KG1 (cell line): ENCODE measurements around the gene KCTD3.

ENCODE experiments used
- DNase-seq: peaks from one replicate; lab custom pipeline; 2025; lab: John Stamatoyannopoulos, UW

The KCTD3 gene

DNA sequence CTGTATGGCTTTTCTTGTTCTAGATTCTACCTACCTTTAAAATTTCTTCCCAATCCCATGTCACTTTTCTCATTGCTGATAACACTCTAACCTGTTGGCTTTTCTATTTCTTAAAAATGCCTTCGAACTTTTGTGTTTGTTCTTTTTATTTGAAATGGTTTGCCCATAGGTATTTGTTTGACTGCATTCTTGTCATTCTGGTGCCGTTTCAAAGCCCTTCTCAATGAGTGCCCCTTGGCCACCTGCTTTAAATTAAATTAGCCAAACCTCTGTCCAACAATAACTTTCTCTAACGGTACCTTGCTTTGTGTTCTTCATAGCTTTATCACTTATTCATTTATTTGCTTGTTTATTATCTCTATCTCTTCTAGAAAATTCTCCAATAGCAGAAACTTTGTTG is 38.9 kb downstream of the KCTD3 start:
- DNase-seq, result no peak

DNA sequence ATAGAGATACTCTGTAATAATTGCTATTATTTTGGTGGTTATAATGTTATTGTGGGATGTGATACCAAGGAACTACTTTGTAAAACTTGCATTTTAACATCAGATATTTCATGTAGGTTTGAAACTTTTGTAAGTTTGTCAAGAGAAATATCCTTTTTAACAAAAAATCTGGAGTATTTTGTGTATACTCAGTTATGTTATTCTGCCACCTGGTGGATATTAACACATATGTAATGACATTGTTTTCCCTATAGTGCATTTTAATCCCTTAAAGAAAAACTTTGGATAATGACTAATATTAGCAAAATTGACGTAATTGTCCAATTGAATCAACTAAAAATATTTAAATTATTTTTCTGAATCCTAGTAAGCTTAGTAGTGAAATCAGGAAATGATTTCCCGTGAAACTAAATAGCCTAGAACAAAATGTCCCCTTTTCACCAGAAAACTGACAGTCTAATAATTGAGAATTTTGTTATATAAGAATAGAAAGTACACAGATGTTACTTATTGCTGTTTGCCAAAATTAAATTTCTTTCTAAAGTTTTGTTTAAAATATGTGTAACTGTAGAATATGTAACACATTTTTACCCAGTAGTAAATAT is 39.6 kb downstream of the KCTD3 start:
- no peak for DNase-seq

DNA sequence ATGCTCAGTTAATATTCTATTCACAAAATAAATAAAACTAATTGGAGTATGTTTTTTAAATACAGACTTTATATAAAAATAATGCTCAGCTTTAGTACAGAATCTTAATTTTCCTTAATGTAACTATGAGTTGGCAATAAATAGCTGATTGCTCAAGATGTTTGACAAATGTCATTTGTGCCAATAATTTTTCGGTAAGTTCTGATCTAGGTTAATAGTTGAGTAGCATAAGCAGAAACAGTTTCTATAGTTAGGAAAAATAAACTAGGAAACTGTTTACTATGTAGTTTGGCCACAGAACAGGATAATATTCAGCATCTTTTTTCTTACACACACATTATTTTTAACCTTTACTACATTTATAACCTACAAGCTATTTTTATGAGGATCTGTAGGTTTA is 40.3 kb downstream of the KCTD3 start:
- no peak for DNase-seq

DNA sequence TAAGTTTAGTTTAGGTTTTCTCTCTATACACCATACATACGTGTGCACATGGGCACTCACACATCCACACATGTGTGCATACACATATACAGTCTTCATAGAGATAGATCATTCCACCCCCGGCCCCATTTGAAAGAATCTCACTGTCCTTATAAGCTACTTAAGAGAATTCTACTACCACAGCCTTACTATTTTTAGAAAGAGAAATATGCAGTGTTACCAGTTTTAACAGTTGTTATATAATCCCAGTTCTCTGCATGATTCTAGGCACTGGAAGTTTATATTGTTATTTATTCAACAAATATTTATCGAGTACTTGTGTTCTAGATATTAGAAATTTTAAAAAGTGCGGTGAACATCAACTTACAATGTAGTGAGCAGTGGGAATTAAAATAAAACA is 41.5 kb downstream of the KCTD3 start:
- no peak for DNase-seq

- DNase-seq, result no peak
Measured at GRCh38 chr1:215612391-215612790, 45.3 kb downstream of the KCTD3 start.

- no peak for DNase-seq
Measured at GRCh38 chr1:215617979-215618378, 50.9 kb downstream of the KCTD3 start.

DNA sequence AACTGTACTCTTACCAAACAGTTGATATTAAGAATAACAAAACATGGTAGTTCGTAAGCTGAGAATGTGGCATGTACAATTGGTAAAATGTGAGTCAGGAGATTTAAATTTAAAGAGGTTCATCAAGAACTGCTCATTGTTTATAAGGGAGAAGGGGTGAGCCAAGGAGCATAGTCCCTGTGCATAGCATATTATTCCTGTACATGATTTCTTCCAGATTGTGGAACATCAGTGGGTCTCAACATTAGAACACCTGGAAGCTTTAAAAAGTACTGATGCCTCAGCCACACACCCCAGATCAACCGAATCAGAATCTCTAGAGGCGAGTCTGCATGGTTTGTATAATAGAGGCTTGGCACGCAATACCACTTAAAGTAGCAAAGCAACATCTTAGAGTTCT is 56.1 kb downstream of the KCTD3 start:
- no peak for DNase-seq

DNA sequence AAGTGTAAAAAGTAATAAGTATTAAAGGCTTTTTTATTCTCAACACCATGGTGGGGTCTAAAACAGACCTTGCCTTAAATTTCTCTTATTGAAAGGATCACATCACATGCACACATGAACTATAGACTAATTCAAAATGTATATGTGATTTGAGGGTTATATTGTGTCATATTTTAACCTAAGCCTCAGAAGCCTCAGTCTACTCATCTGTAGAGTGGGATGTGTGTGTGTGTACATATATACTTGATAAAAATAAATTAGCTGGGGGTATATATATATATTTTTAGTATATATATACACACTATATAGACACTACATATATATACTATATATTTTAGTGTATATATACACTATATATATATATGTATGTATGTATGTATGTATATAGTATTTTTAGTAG is 58.8 kb downstream of the KCTD3 start:
- no peak for DNase-seq

GRCh38 chr1:215631040-215631439 is 63.9 kb downstream of the KCTD3 start:
- DNase-seq, result no peak

DNA sequence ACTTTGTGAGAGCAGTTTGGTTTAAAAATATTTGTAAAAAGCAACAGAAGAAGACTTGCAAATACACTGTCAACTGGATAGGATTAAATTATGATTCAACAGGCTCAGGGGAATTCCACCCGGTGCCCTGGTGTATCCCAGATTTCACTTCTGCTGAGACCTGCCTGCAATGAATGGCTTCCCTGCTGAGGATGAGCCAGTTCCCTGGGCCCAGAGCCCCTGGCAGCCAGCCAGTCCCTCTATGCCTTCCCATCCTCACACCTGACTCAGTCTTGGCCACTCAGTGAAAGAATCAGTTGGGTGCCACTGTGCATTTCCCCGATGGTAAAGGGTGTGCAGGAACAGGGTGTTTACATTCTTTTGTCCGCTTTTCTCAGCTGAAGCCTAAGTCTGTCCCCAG is 64.4 kb downstream of the KCTD3 start:
- DNase-seq, result no peak

DNA sequence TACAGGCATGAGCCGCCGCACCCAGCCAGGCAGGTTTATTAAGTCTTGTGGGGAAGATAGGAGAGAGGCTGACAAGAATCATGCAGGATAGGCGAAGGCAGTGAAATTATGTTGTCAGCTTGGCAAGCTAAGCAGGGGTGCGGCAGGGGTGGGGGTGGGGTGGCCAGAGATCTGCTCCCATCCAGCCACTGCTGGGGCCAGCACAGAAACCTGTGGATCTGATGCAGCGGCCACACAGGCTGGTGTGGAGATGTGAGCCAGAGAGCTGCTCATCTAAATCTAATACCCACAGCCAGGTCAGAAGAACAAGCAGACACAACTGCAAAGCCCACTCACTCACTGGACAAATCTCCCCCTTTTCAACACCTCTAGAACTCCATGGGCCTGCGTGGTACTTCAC is 68.7 kb downstream of the KCTD3 start:
- no peak for DNase-seq

DNA sequence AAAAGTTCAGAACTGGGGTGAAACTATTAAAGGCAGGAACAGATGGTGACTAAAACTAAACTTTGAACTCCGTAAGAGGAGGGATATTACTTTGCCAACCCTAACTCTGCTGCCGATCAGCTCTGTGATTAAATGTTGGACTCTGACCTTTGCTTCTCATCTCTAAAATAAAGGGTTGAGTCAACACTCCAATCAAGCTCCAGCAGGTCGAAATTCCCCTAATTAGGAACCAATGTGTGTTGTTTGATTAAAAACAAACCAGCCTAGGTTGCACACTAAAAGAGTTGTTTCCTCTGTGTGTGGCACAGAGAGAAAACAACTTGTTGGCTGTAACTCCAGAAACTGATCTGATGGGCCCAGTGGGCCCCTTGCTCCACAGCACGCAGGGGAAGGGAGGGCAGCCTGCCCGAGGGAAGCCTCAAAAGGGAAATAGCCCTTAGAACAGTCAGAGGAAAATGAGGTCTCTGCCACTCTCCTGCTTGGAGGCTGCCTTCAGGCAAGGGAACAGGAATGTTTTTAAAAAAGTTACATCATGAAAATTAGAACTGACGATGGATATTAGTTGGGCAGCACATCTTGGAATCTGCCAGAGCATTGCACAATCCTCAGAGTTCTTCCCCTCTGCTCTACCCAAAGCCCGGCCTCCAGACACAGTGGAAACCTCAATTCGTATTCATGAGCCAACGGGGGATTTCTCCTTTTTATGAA is 69.3 kb downstream of the KCTD3 start:
- DNase-seq, result no peak

GRCh38 chr1:215637041-215637573 is 70.0 kb downstream of the KCTD3 start:
- DNase-seq, result no peak

- DNase-seq, result no peak
Measured at GRCh38 chr1:215640429-215641148, 73.5 kb downstream of the KCTD3 start.

DNA sequence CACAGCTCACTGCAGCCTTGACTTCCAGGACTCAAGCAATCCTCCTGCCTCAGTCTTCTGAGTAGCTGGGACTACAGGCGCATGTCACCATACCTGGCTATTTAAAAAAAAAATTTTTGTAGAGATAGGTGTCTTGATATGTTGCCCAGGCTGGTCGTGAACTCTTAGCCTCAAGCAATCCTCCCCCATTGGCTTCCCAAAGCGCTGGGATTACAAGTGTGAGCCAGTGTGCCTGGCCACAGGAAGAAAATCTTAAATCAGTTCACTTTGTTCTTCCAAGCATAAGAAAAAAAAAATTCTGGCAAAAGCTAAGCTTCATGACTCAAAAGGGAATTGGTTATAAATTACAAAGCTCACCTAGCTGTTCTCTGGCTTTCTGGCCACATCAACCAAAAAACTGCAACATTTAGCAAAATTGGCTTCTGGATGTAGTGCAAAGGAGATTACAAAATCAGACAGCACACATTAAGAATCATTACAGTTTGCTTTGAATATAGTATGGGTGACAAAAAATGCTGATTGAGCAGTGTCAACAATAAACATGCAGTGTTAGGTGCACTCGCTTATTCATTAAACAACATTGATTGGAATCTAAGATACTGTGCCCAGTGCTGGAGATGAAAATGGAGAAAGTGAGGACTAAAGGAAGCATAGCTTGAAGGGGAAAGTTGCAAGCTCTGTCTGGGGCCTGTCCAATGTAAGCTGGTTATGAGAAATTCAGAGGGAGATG is 76.7 kb downstream of the KCTD3 start:
- DNase-seq, result no peak

- DNase-seq, result no peak
Measured at GRCh38 chr1:215645182-215645581, 78.1 kb downstream of the KCTD3 start.

- no peak for DNase-seq
Measured at GRCh38 chr1:215645861-215646260, 78.8 kb downstream of the KCTD3 start.

GRCh38 chr1:215647738-215648137 is 80.6 kb downstream of the KCTD3 start:
- no peak for DNase-seq

GRCh38 chr1:215648957-215649356 is 81.9 kb downstream of the KCTD3 start:
- DNase-seq, result no peak

DNA sequence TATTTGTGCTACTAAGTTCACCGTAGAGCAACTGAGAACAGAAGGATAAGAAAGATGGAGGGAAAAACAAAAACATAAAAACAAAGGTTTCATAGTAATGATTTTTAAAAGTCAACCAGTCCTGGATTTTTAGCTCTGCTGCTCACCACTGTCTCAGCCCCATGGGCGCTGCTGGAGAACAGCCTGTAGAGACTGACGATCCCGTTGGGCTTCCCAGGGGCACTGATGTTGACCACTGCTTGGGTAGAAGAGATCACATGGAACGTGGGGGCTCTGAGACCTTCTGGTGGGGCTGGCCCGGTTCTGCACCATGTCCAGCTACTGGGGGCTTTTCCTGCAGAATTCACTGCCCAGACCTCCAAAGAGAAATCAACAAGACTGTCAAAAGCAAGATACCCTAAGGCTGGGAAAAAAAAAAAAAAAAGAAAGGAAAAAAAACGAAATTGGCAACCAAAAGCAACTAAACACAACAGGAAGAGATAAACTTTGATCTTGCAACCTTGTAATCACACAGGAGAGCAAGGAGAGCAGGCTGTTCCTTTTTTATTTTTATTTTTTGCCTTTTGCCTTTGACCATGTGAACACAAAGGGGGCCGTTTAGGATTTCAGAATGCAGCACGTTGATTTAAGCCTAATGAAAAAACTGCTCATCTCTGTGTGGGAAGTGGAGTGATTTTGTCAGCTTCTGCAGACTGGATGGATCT is 83.5 kb downstream of the KCTD3 start:
- no peak for DNase-seq

- no peak for DNase-seq
Measured at GRCh38 chr1:215651867-215652266, 84.8 kb downstream of the KCTD3 start.

DNA sequence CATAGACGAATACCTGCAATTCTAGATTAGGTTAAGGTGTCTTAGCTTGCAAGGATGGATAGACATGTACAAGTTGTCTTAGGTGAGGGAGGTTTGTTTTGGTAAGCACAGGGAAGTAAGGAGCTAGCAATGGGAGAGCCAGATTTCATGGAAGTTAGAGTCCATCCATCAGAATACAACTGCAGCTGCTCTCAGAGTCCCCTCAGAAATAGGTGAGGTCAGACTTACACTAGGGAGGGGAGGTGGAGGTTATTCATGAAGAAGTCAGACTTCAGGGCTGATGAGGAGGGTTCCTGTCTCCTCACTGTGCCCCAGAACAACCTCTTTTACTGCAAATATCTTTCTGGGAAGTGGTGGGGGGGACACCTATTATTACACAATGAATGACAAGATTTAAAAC is 85.3 kb downstream of the KCTD3 start:
- DNase-seq, result no peak
